Activated T-cell treated with anti-CD3 and anti-CD28 coated beads, Interleukin-2, amount 50 U/mL, for 24 hours (primary cell): ENCODE data around the gene HELZ.

ENCODE experiments used
- DNase-seq: peaks from one replicate; pipeline ENCODE4 v3.0.0-alpha.2; 2020
- H3K27ac Mint-ChIP-seq: 2 replicates; pipeline ENCODE4 v1.8.0; 2020; ENCODE audit warnings: mild to moderate bottlenecking, mixed read lengths
- H3K27me3 Mint-ChIP-seq: 2 replicates; pipeline ENCODE4 v1.8.0; 2020; ENCODE audit warnings: mixed read lengths
- H3K36me3 Mint-ChIP-seq: 2 replicates; pipeline ENCODE4 v1.8.0; 2020; ENCODE audit warnings: low read depth, mixed read lengths
- H3K4me1 Mint-ChIP-seq: 2 replicates; pipeline ENCODE4 v1.8.0; 2020; ENCODE audit warnings: low read depth, mixed read lengths
- H3K4me3 Mint-ChIP-seq: 2 replicates; pipeline ENCODE4 v1.8.0; 2020; ENCODE audit warnings: mild to moderate bottlenecking, moderate library complexity, mixed read lengths
- H3K9me3 Mint-ChIP-seq: 2 replicates; pipeline ENCODE4 v1.8.0; 2020; ENCODE audit warnings: mixed read lengths

The HELZ gene

DNA sequence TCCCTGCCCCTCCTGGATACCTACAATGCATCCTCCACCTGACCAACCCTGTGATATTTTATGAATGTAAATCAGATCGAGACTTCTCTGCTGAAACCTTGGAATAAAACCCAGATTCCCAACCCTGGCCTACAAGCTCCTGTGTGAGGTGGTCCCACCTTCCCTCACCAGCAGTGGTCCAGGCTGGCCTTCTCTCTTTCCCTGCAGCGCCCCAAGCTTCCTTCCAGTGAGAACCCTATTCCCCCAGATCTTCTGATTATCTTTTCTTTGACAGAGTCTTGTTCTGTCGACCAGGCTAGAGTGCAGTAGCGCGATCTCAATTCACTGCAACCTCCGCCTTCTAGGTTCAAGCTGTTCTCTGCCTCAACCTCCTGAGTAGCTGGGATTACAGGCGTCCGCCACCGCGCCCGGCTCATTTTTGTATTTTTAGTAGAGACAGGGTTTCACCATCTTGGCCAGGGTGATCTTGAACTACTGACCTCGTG is 2.5 kb upstream of the HELZ start:
- no peaks in the 10 kb centered on the region for H3K27me3 Mint-ChIP-seq
- H3K4me3 Mint-ChIP-seq = no peak overlapping the region

DNA sequence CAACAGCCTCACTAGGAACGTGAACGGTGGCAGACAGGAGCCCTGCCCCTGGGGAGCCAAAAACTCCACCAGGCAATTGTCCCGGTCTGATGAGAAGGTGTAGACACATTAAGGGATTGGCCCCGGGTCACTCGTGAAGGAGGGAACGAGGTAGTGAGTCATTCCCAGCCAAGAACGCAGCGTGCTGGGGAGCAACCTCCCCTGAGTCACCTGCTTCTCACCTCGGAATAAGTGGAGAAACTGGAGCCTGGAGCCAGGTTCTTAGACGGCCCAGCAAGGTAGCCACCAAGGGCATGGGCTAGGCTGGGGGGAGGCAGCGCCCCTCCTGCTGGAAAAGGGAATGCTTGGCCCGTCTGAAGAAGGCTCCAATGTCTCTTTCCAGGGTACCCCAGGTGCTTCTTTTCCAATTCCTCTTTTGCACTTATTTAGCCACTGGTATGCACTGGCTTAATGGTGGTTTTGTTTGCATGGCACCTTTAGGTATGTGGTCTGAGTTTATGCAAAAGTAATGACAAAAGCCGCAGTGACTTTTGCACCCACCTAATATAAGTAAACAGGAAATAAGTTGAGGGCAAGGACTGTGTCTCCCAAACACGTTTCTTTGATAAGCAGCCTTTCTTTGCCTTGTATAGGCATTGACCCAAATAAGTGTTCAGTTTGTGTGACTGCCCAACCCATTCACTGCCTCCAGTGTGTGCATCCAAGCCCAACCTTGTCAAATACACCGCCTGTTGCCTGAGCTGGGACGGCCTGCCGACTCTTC is 1.8 kb upstream of the HELZ start:
- Mint-ChIP-seq H3K9me3 (no peaks in the 10 kb centered on the region), H3K36me3 (peaks cover 20% of the 10 kb centered on the region), H3K27me3 (no peaks in the 10 kb centered on the region), H3K4me1 (peaks cover 29% of the 10 kb centered on the region), H3K27ac (peak overlapping the region; percentile 49), H3K4me3 (peak overlapping the region; percentile 73)
- peak; percentile 52 for DNase-seq

More for the DNA sequence above, 2.5 kb upstream of the HELZ start:
- peaks cover 18% of the 10 kb centered on the region for H3K36me3 Mint-ChIP-seq
- no peak for DNase-seq
- H3K9me3 Mint-ChIP-seq = no peaks in the 10 kb centered on the region
- no peak overlapping the region for H3K27ac Mint-ChIP-seq
- H3K4me1 Mint-ChIP-seq = peaks cover 26% of the 10 kb centered on the region

DNA sequence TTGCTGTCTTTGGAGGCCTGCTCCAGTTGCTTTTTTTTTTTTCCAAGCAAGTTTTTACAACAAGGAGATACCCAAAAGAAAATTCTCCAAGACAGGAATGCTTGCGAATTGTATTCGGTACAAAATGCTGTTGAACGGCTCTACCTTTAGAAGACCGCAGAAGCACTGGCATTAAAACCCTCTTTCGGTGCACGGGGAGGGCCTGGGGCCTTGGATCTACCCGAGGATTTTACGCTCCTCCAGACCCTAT is 1.3 kb upstream of the HELZ start:
- Mint-ChIP-seq H3K4me3 (peak overlapping the region; percentile 73), H3K27ac (peak overlapping the region; percentile 71), H3K36me3 (peaks cover 26% of the 10 kb centered on the region), H3K4me1 (peaks cover 34% of the 10 kb centered on the region), H3K9me3 (no peaks in the 10 kb centered on the region), H3K27me3 (no peaks in the 10 kb centered on the region)
- no peak for DNase-seq

DNA sequence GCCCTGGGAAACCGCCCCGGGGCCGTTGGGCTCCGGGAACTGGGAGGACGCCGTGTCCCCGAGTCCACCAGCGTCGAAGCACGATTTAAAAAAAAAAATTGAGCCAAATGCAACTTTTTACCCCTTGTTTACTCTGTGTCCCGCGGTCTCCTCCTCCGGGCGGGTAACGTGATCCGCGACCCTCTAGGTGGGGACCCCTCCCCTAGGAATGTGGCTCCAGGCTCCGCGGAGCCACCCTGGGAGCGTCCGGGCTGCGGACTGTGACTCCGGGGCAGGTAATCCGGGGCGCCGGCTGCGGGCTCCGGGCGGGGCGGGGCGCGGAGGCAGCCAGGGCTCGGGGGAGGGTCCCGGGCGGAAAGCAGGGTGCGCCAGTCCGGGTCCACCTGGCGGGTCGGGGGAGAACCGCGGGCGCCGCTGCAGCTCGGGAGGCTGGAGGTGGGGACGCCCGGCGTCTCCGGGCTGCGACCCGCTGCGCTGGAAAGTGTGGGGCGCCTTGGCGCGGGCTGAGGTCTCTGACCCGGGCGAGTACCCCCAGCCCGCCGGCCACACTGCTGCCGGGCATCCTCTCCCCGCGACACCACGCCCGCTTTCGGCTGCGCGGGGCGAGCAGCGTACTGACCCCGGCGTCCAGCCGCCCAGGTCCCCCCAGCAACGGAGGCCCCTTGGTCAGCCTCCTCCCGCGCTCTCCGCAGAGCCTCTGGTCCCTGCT is 852 bp upstream of the HELZ start:
- Mint-ChIP-seq H3K9me3 (no peaks in the 10 kb centered on the region), H3K36me3 (peaks cover 30% of the 10 kb centered on the region), H3K27ac (peak overlapping the region; percentile 79), H3K4me1 (peaks cover 39% of the 10 kb centered on the region), H3K27me3 (no peaks in the 10 kb centered on the region), H3K4me3 (peak overlapping the region; percentile 81)
- DNase-seq = peak; percentile 66

DNA sequence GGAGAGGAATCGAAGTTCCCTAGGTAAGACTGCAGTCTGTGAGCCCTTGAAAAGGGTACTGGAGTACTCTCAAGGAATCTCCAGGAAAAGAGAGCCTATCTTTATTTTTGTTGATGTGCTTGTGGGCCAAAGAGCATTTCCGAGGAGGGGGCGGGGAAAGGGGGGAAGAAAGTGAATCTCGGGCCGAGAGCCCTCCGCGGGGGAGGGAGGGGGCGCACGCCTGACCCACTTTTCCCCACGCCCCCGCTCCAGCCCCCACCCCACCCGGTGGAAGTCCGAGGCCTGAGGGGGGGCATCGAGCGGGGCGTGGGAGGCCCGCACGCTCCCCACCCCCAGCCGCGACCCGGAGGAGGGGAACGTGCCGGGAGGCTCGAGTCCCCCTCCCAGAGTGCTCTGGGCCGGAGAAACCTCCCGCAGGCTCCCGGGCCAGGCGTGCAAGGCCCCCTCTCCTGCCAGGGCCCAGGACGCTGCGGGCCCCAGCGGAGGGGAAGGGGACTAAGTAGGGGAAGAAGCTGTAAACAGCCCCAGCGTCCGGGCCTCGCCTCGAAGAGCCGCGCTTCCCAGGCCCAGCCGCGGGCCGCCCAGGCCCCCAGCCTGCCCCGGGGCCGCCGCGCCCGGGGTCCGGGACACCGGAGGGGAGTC is 444 bp downstream of the HELZ start:
- DNase-seq = no peak
- Mint-ChIP-seq H3K4me1 (peaks cover 52% of the 10 kb centered on the region), H3K27me3 (no peaks in the 10 kb centered on the region), H3K36me3 (peaks cover 43% of the 10 kb centered on the region), H3K9me3 (no peaks in the 10 kb centered on the region), H3K27ac (peak overlapping the region; percentile 94), H3K4me3 (peak overlapping the region; percentile 91)

DNA sequence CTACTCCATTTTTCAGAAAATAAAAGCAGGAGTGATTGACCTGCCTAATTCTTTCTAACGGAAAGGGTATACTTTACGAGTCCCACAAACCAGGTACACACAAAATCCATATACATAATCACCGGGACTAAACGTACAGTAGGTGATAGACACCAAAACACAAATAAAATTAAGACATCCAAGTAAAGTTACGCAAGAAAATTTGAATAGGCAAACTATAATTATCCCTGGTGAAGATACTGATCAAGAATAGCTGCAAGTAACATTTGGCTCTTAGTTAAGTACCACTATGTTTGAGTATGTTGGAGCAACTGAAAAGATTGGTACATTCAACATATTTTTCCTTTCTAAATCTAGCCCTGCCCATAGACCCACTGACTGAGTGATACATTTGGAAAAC is 1.7 kb downstream of the HELZ start:
- Mint-ChIP-seq H3K4me1 (peaks cover 59% of the 10 kb centered on the region), H3K27ac (peak overlapping the region; percentile 94), H3K27me3 (no peaks in the 10 kb centered on the region), H3K4me3 (peak overlapping the region; percentile 91), H3K9me3 (no peaks in the 10 kb centered on the region), H3K36me3 (peaks cover 54% of the 10 kb centered on the region)
- DNase-seq = no peak

DNA sequence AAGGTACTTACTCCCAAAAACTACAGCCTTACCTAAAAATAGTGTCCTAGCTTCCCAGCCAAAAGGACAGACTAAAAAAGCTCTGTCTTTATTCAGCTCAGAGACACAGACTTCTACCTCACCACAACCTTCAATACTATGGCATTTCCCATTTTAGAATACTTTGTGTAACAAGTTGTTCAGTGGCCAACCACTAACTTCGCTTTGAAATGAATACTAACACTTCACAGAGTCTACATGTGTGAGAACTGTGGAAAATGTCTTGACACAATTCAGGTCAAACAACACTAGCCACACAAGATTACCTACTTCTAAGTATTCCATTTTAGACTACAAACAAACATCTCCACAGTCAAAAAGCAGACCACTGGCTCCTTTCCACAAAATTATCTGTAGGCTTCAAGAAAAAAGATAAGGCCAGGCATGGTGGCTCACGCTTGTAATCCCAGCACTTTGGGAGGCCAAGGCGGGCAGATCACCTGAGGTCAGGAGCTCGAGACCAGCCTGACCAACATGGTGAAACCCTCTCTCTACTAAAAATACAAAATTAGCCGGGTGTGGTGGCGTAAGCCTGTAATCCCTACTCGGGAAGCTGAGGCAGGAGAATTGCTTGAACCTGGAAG is 3.2 kb downstream of the HELZ start:
- H3K4me1 Mint-ChIP-seq = peaks cover 53% of the 10 kb centered on the region
- H3K36me3 Mint-ChIP-seq = peaks cover 65% of the 10 kb centered on the region

DNA sequence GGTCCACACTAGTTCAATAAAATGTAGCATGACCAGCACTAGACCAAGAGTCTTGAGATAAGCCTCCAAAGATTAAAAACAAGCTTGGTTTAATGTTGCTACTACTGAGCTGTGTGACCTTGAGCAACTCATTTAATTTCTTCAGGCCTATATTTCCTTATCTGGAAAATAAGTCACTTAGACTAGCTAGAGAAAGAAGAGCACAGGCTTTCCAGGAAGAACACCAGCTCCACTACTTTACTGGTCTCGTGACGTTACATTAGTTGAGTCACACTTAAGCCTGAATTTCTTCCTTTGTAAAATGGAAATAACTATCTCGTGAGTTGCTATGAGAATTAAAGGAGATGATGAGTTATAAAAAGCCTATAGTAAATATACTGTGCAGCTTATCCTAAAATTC is 5.4 kb downstream of the HELZ start:
- Mint-ChIP-seq H3K36me3 (peaks cover 85% of the 10 kb centered on the region), H3K9me3 (no peaks in the 10 kb centered on the region), H3K4me3 (no peak overlapping the region), H3K27me3 (no peaks in the 10 kb centered on the region), H3K4me1 (peaks cover 55% of the 10 kb centered on the region), H3K27ac (peak overlapping the region; percentile 34)
- DNase-seq = no peak

More for the DNA sequence above, 3.2 kb downstream of the HELZ start:
- Mint-ChIP-seq H3K4me3 (no peak overlapping the region), H3K9me3 (no peaks in the 10 kb centered on the region), H3K27ac (peak overlapping the region; percentile 29), H3K27me3 (no peaks in the 10 kb centered on the region)
- no peak for DNase-seq

DNA sequence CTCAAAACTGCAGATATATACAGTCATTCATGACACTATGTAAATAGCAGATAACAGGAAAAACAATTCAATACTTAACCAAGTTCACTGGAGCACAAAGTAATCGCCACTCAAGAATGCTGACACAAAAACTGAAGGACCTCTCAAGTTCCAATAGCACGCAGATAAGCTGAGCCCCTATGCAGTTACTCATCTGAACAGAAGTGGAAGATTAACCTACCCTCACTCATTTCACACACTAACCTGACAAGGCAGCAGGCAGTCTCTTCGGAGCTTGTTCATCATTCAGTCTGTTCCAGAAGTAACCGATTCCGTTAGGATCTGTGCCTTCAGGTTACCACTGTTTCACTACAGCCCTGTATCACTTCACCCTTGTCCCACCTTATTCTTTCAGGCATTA is 6.0 kb downstream of the HELZ start:
- H3K4me3 Mint-ChIP-seq = no peak overlapping the region
- no peaks in the 10 kb centered on the region for H3K9me3 Mint-ChIP-seq
- H3K36me3 Mint-ChIP-seq = peaks cover 85% of the 10 kb centered on the region
- DNase-seq = no peak
- H3K27me3 Mint-ChIP-seq = no peaks in the 10 kb centered on the region
- H3K4me1 Mint-ChIP-seq = peaks cover 56% of the 10 kb centered on the region
- peak overlapping the region; percentile 34 for H3K27ac Mint-ChIP-seq

DNA sequence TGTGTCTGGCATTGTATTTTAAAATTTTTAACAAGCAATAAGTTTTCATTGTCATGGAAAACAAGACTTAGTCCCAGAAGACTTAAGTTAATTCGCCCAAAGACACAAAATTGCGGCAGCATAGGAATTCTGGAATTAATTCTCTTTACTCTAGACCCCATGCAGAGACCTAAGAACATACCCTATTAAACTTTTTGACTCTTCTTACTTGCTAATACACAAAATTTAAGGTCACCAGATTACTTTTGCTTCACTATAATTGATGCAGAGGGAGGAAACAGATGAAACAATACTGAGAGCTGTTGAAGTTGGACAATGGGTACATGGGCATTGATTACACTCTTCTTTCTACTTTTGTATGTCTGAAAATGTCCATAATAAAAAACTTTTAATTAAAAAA is 12.6 kb downstream of the HELZ start:
- no peak overlapping the region for H3K4me3 Mint-ChIP-seq
- no peaks in the 10 kb centered on the region for H3K9me3 Mint-ChIP-seq
- peaks cover 33% of the 10 kb centered on the region for H3K4me1 Mint-ChIP-seq

DNA sequence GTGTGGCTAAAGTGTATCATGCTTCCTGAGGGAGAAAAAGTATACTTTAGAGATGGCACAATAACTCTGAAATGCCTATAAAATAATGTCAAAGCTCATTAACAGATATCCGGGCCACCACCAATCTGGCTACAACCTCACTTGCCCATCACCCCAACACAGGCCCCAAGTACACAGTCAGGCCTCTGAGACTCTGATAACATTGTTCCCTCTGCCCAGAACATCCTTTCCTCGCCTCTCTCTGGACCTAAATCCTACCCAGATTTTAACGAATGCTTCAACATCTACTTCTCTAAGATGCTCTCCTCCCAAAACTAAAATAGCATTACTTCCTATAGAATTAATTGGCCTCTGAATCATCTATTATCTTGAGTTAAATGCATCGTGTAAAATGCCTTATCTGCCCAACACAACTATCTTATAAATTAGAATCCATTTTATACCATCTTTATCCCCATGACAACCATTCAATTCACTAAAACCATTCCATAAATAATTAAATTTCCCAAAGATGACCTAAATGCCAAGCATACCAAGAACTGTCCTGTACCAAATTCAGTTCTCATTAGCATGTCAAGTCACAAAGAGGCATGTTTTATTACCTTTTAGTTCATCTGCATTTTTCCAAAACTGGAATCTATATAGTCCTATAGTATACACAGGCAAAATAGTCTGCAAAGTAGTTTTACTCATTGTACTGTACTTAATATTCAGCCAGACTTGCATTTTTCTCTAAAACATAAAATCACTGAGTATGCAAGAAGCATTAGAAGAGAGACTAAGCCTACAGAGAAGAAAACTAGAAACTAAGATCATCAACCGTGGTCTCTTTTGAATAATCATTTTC is 15.7 kb downstream of the HELZ start:
- Mint-ChIP-seq H3K27me3 (no peaks in the 10 kb centered on the region), H3K4me3 (no peak overlapping the region), H3K4me1 (peaks cover 43% of the 10 kb centered on the region), H3K27ac (no peak overlapping the region), H3K9me3 (no peaks in the 10 kb centered on the region), H3K36me3 (peaks cover 67% of the 10 kb centered on the region)
- no peak for DNase-seq

More for the DNA sequence above, 12.6 kb downstream of the HELZ start:
- no peaks in the 10 kb centered on the region for H3K27me3 Mint-ChIP-seq
- no peak overlapping the region for H3K27ac Mint-ChIP-seq
- peaks cover 69% of the 10 kb centered on the region for H3K36me3 Mint-ChIP-seq
- no peak for DNase-seq

DNA sequence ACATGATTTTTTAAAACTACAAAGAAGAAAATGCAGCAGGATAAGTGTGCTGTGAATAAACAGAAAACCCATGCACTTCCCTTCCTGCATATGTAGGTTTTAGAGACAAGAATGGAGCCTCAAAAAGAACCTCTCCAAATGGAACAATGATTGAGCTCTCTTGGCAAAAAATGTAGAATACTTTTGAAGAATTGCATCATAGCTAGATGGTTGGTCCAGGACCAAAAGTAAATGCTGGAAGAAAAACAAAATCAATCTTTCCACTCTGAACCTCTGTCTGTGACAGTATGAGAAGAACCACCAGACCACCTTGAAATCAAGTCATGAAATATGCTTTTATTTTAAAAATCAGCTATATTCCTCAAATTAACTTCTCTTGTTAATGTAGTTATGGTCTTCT is 17.5 kb downstream of the HELZ start:
- Mint-ChIP-seq H3K4me3 (no peak overlapping the region), H3K9me3 (peaks cover 3% of the 10 kb centered on the region), H3K4me1 (peaks cover 54% of the 10 kb centered on the region), H3K27ac (no peak overlapping the region), H3K27me3 (no peaks in the 10 kb centered on the region), H3K36me3 (peaks cover 71% of the 10 kb centered on the region)
- no peak for DNase-seq

DNA sequence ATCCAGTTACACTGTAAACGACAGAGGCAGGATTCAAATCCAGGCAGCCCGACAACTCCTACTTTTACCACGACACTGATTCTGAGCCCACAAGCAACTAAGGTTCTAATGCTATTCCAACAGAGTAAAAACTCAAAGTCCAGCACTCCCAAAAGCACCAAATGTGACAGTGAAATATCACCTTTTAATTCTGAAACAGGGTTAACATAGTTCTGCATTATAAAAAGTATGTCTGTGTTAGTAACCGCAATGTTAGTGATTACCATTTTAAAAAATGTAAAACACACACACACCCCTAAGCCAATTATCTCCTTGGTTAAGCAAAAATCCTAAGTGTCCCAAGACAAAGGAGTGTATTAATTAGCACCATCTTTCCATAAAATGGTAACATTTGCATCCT is 19.7 kb downstream of the HELZ start:
- H3K27ac Mint-ChIP-seq = no peak overlapping the region
- H3K4me1 Mint-ChIP-seq = peaks cover 61% of the 10 kb centered on the region
- peaks cover 3% of the 10 kb centered on the region for H3K9me3 Mint-ChIP-seq
- H3K36me3 Mint-ChIP-seq = peaks cover 67% of the 10 kb centered on the region
- H3K27me3 Mint-ChIP-seq = no peaks in the 10 kb centered on the region
- no peak for DNase-seq
- no peak overlapping the region for H3K4me3 Mint-ChIP-seq

DNA sequence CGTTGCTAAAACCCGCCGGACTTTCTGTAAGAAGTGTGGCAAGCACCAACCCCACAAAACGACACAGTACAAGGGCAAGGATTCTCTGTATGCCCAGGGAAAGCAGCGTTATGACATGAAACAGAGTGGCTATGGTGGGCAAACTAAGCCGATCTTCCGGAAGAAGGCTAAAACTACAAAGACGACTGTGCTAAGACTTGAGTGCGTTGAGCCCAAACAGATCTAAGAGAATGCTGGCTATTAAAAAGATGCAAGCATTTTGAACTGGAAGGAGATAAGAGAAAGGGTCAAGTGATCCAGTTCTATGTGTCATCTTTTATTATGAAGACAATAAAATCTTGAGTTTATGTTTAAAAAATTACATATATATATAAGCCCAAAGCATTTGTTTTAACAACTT is 20.3 kb downstream of the HELZ start:
- Mint-ChIP-seq H3K9me3 (peaks cover 3% of the 10 kb centered on the region), H3K27me3 (no peaks in the 10 kb centered on the region), H3K4me3 (no peak overlapping the region), H3K27ac (no peak overlapping the region), H3K36me3 (peaks cover 66% of the 10 kb centered on the region), H3K4me1 (peaks cover 66% of the 10 kb centered on the region)
- DNase-seq = no peak
